HG02970 (cell line): ENCODE results near the gene EEF1AKMT1.

Experiments
- ATAC-seq: cut with Tn5 transposase; IDR thresholded peaks from one replicate; pipeline ENCODE4 v1.9.1; 2021; ENCODE audit warnings: mild to moderate bottlenecking, moderate library complexity, moderate number of reproducible peaks; ENCODE audit not compliant: unreplicated experiment, low FRiP score

The EEF1AKMT1 gene, protein sequence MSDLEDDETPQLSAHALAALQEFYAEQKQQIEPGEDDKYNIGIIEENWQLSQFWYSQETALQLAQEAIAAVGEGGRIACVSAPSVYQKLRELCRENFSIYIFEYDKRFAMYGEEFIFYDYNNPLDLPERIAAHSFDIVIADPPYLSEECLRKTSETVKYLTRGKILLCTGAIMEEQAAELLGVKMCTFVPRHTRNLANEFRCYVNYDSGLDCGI

DNA sequence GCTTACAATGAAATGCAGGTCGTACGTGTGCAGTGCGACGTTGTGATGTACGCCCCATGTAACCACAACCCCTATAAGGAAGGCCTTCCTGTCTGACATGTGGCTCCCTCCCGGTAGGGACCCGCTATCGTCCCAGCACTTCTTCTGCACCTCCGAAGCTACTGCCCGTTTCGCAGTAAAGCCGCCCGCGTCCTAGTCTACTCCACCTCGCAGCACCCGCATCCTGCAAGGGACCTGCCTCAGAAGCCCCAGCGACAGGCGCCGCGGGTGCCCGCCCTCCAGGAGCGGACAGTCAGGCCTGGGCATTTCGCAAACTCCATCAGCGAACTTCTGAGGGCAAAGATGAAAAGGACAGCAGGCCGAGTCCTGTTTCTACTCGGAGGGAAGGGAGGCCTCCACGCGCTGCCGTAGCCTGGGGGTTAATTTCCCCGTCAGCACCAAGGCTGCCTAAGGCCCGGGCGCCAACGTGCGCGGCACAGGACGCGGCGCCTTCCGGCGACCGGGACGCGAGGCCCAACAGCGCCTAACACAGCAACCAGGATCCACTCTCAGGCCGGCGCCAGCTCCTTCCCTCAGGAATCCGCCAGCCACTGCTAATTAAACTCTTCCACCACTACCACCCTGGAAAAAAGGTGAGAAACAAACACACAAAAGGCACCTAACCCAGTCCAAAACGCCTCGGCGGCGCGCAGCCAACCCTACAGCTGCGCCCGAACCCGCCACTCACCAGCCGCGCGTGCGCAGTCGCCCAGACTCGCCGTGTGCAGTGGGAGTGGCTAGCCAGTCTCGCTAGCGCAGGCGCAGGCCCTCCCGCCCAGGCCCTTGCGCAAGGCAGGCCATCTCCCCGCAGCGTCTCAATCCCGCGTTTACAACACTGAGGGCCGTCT lies at the start of gene EEF1AKMT1:
EEF1AKMT1 (minus strand) TSS at position 768 of the 887 bp plus-strand sequence. CDS start 16,363 bp downstream, outside the sequence.
- peak; percentile 87 for ATAC-seq

DNA sequence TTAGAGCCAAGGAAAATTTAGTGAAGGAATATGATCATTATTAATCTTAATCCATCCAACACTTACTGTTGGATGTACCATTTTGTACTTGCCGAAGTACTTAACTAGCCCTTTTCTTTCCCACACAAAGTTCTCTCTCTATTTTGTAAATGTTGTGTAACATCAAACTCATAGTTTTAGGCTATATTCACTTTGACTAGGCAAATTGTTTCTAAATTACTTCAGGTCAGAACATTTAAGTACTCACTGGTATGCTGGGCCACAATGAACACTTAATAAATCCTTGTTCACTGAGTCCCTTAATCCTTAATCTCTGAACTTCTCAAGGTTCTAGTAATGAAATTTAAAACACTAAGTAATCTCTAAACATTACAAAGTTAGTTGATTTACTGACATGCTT lies 49.3 kb upstream of the EEF1AKMT1 start:
- ATAC-seq: no peak

GRCh38 chr13:20822406-20822805 lies 48.6 kb upstream of the EEF1AKMT1 start:
- ATAC-seq: no peak

DNA sequence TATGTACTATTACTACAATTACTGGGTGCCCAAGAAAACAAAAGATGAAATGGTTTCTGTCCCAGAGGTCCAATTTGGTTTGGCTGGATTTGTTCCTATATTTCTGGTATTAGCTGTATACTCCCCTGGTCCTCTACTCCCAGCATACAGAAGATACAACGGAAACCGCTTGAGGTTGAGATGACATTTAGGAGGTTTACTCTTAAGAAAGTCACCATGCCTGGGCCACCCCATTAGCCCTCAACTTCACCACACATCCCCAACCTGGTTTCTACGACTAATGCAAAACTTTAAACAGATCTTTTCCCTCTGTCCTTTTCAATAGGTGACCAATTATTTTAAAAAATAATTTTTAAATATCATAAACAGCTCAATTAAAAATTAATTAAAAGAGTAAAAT lies 46.0 kb upstream of the EEF1AKMT1 start:
- no peak for ATAC-seq

GRCh38 chr13:20815464-20815863 lies 41.7 kb upstream of the EEF1AKMT1 start:
- no peak for ATAC-seq

GRCh38 chr13:20814224-20814910 lies 40.6 kb upstream of the EEF1AKMT1 start:
- ATAC-seq: no peak

- ATAC-seq: no peak
These were observed 39.1 kb upstream of the EEF1AKMT1 start for GRCh38 chr13:20812890-20813289.

- ATAC-seq: no peak
These were observed 37.0 kb upstream of the EEF1AKMT1 start for GRCh38 chr13:20810808-20811207.

GRCh38 chr13:20808874-20809273 lies 35.1 kb upstream of the EEF1AKMT1 start:
- no peak for ATAC-seq

GRCh38 chr13:20803180-20803965 lies 29.6 kb upstream of the EEF1AKMT1 start:
- ATAC-seq: no peak

GRCh38 chr13:20801707-20802106 lies 27.9 kb upstream of the EEF1AKMT1 start:
- ATAC-seq: no peak

GRCh38 chr13:20799726-20800416 lies 26.1 kb upstream of the EEF1AKMT1 start:
- ATAC-seq: no peak

- no peak for ATAC-seq
These were observed 24.3 kb upstream of the EEF1AKMT1 start for GRCh38 chr13:20798027-20798426.

DNA sequence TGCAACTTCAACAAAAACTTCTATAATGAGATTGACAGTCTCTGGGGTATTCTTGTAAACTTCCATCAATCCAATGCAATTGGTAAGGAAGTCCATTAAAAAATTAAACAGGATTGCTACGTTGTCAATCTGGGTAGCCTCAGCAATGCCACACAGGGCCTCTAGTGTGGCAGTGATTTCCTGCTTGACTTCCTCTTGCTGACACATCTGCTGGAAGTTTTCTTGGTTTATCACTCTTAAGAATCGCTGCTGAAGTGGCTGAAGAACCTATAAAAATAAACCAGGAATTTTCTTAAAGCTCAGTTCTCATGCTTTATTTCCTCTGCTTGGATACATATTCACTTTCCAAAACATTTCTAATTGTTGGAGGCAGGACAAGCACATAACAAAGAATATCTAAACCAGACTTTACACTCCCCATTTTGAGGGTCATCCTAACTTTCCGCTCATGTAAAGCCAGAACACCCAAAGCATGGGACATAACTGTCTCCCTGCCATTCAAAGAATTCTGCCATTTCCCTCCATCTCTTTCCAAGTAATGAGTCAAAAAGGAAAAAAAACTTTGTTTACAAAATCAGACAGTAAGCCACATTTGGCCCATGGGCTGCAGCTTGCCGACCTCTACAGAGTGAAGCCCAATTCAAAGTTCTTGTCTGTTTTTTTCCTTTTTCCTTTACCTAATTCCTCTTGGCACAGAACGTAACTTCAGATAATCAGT lies 23.2 kb upstream of the EEF1AKMT1 start:
- no peak for ATAC-seq

DNA sequence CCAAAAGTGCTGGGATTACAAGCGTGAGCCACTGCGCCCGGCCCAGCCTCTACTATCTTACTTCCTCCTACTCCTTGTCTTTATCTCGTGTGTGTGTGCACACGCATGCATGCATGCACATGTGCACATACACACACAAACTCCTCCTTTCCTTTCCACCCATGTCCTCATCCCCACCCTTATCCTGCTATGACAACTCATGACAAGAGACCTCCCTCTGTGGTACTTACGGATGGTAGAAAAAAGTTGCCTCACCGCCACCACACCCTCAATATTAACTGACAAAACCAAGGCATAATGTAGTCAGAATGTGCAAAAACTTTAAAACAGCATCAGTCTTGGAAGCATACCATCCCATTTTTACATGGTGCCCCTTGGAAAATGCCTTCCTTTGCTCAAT lies 15.9 kb upstream of the EEF1AKMT1 start:
- ATAC-seq: no peak

DNA sequence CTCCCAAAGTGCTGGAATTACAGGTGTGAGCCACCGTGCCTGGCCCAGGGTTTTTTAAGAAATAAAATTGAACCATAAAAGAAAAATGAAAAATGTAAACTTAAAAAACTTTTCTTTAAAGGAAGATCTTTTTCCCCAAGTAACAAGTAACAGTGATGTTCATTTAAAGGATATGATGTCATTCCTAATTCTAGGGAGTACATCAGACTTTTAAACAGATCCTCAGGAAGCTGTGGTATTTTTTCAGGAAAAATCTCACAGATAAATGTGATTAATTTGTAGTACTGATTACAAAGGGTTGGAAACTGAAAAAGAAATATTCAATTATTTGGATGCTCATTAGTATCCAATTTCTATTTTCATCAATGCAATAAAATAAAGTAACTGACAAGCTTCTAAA lies 14.6 kb upstream of the EEF1AKMT1 start:
- no peak for ATAC-seq

DNA sequence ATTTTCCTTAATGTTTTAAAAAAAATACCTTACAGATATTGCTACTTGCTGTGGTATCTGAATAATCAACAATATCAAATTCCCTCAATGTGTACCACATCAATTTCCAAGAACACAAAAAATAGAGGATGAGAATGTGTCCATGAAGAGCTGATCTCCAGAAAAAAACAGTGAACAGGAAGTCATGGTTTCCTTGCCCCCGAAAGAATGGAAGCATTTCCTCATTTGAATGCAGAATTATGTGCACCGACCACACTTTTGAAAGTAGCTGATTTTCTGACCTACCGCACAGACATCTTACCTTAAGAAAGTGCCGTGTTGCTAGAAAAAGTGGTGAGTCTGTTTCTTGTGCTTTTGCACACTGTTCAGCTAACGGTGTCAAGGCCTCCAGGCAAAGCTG lies 13.4 kb upstream of the EEF1AKMT1 start:
- no peak for ATAC-seq

DNA sequence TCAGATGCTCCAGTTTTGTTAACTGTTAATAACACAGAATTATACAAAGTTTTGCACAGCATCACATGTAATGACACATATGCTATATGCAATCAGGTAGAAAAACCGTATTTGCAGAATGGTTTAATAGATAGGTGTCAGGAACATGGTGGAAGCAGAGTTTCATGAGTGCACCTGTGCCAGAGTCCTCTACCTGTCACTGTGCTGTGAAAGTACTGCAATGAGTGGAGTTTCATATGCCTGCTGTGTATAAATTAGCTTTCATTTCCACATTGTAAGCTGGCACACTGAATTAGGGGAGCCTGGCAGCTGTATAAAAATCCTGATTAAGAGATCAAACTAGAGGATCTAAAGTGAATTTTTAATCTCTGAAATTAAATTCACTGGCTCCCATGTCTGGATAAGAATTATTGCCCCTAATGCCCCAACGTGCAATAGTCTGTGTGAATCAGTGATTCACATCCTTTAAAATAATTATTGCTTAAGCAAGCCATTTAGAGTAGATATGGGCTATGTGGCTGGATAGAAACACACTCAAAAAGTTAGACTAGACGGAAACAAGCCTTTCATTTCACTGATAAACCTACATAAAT lies 8.5 kb upstream of the EEF1AKMT1 start:
- no peak for ATAC-seq

GRCh38 chr13:20780317-20780716 lies 6.6 kb upstream of the EEF1AKMT1 start:
- ATAC-seq: no peak
